Adrenal gland (tissue), 5 donors: ENCODE data around the gene GPM6B.

Experiments
- CTCF ChIP-seq, 6 experiments: fragments of 450-650 bp in 4 of 6; fragments of 200-600 bp in 2 of 6; sonication (generic) in 1 of 6; IDR thresholded peaks; 1 replicate in 5 of 6; 2 replicates in 1 of 6; pipeline versions ENCODE4 v1.5.1 to v1.8.0; 2016 to 2021; ENCODE audit warnings: antibody characterized with exemption in 6 of 6, mild to moderate bottlenecking in 2 of 6, moderate library complexity in 1 of 6
- POLR2A ChIP-seq, 2 donors: fragments of 450-650 bp; IDR thresholded peaks; one replicate each; pipeline ENCODE4 v1.6.1; 2017; ENCODE audit warnings: antibody characterized with exemption in 2 of 2, mild to moderate bottlenecking in 2 of 2, moderate library complexity in 1 of 2
- donor health status: DM: no; HTN: no; CAD: no.

GRCh38 chrX:13755254-13755653 lies 61.6 kb downstream of the GPM6B start:
- TF ChIP-seq CTCF (IDR thresholded peaks at IDR 0.05) (no peak), POLR2A (IDR thresholded peaks at IDR 0.05) (no peak)
